ENCODE measurements around the gene EEFSEC. TPM values are rescaled to one million over a fixed set of nuclear protein-coding genes. Genes with fewer than 3 reads are reported as not detected.

Gene EEFSEC
- polyA plus RNA-seq, 1 donor from 2014 or later = 4.6 TPM

DNA sequence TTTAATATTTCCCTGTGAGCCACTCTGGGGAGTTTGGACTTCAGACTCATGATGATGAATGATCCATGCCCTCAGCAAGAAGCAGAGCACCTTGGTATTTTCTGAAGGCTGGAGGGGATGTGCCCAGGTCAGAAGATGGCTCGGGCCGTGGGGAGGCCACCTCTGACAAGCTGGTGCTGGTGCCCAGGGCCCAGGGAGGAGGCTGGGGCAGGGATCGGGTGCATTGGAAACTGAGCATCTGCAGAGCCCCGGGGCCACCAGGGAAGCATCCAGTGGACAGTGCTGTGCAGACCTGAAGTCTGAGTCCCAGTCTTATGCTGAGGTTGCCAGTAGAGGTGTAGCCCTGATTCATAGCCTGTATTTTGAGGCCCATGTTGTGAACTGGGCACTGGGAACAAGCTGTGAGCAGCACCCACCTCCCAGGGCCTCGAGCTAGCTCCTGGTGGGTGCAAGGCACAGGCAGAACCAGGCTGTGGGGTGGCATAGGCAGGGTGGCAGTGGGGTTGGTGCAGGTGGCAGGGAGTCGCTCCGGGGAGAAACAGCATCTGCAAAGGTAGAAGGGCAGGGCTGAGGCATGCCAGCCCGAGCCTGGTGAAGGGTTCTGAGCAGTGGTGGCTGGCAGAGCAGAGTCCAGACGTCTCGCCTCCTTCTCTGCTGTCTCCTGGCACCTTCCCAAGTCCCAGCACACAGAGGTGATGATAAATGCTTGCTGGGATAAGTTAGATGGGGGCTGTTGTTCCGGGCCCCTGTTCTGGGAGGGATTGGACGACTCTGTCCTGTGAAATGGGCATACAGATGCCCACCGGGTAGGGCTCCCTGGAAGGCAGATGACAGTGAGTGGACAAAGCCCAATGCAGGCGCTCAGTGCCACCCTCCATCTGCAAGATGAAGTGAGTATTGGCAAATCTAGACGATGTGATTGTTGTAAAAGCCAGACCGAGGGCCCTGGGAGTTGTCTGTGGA, 302.8 kb downstream of the EEFSEC start:
- Histone ChIP-seq H3K9me2 (ENCODE audit: insufficient read depth, low read length) (no peaks in the 10 kb centered on the region), H3K4me3 (ENCODE audit: low read length) (no peak overlapping the region), H2AFZ (ENCODE audit: low read depth, low read length) (no peak overlapping the region), H3K4me2 (ENCODE audit: low read length) (no peak overlapping the region), H3K79me2 (replicated peaks; ENCODE audit: insufficient read depth, low read length) (no peaks in the 10 kb centered on the region), H3K9me3 (ENCODE audit: low read length) (no peaks in the 10 kb centered on the region), H3K36me3 (ENCODE audit: insufficient read depth, low read length) (no peaks in the 10 kb centered on the region), H3K9ac (ENCODE audit: low read length) (no peak overlapping the region), H3F3A (ENCODE audit: insufficient read depth, low read length, poor library complexity, severe bottlenecking) (no peaks in the 10 kb centered on the region), H4K20me1 (ENCODE audit: insufficient read depth) (no peaks in the 10 kb centered on the region), H3K27me3 (ENCODE audit: insufficient read depth, low read depth, low read length) (no peaks in the 10 kb centered on the region), H3K27ac (ENCODE audit: low read length) (no peak overlapping the region)
- TF ChIP-seq EZH2 (IDR thresholded peaks at IDR 0.05; ENCODE audit: borderline replicate concordance, insufficient read depth, low read length, poor library complexity, severe bottlenecking) = no peak

GRCh38 chr3:128456776-128457715, 303.8 kb downstream of the EEFSEC start:
- Histone ChIP-seq H3K9me2 (ENCODE audit: insufficient read depth, low read length) (no peaks in the 10 kb centered on the region), H3K4me3 (ENCODE audit: low read length) (no peak overlapping the region), H3K9me3 (ENCODE audit: low read length) (no peaks in the 10 kb centered on the region), H4K20me1 (ENCODE audit: insufficient read depth) (no peaks in the 10 kb centered on the region), H3K36me3 (ENCODE audit: insufficient read depth, low read length) (no peaks in the 10 kb centered on the region), H3K4me2 (ENCODE audit: low read length) (no peak overlapping the region), H3K9ac (ENCODE audit: low read length) (no peak overlapping the region), H2AFZ (ENCODE audit: low read depth, low read length) (no peak overlapping the region), H3F3A (ENCODE audit: insufficient read depth, low read length, poor library complexity, severe bottlenecking) (no peaks in the 10 kb centered on the region), H3K79me2 (replicated peaks; ENCODE audit: insufficient read depth, low read length) (no peaks in the 10 kb centered on the region), H3K27ac (ENCODE audit: low read length) (no peak overlapping the region), H3K27me3 (ENCODE audit: insufficient read depth, low read depth, low read length) (no peaks in the 10 kb centered on the region)
- TF ChIP-seq POLR2AphosphoS5 (IDR thresholded peaks at IDR 0.05) (no peak), MXI1 (conservative IDR thresholded peaks at IDR 0.05; ENCODE audit: poor library complexity, severe bottlenecking) (no peak), REST (IDR thresholded peaks at IDR 0.05; ENCODE audit: borderline replicate concordance) (no peak), EP300 (conservative IDR thresholded peaks at IDR 0.05; ENCODE audit: poor library complexity, severe bottlenecking) (no peak), EZH2 (IDR thresholded peaks at IDR 0.05; ENCODE audit: borderline replicate concordance, insufficient read depth, low read length, poor library complexity, severe bottlenecking) (no peak), TAF1 (IDR thresholded peaks at IDR 0.05; ENCODE audit: low read depth) (no peak), RAD21 (conservative IDR thresholded peaks at IDR 0.05) (no peak), SMC3 (conservative IDR thresholded peaks at IDR 0.05; ENCODE audit: poor library complexity) (no peak)
- TF ChIP-seq, protein P1, sequence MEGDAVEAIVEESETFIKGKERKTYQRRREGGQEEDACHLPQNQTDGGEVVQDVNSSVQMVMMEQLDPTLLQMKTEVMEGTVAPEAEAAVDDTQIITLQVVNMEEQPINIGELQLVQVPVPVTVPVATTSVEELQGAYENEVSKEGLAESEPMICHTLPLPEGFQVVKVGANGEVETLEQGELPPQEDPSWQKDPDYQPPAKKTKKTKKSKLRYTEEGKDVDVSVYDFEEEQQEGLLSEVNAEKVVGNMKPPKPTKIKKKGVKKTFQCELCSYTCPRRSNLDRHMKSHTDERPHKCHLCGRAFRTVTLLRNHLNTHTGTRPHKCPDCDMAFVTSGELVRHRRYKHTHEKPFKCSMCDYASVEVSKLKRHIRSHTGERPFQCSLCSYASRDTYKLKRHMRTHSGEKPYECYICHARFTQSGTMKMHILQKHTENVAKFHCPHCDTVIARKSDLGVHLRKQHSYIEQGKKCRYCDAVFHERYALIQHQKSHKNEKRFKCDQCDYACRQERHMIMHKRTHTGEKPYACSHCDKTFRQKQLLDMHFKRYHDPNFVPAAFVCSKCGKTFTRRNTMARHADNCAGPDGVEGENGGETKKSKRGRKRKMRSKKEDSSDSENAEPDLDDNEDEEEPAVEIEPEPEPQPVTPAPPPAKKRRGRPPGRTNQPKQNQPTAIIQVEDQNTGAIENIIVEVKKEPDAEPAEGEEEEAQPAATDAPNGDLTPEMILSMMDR (IDR thresholded peaks at IDR 0.05; ENCODE audit: poor library complexity, severe bottlenecking) = no peak

All from neural cell (in vitro differentiated cells).